ENCODE results near the gene ALG14. TPM values are rescaled to one million over a fixed set of nuclear protein-coding genes. Genes with fewer than 3 reads are reported as not detected.
A peak's percentile ranks its signal among the peaks of the same experiment; 100 is the strongest.

Gene ALG14
- polyA plus RNA-seq, 1 of the 3 experiments (the other 2 are of a cell fraction): 2.5 TPM

DNA sequence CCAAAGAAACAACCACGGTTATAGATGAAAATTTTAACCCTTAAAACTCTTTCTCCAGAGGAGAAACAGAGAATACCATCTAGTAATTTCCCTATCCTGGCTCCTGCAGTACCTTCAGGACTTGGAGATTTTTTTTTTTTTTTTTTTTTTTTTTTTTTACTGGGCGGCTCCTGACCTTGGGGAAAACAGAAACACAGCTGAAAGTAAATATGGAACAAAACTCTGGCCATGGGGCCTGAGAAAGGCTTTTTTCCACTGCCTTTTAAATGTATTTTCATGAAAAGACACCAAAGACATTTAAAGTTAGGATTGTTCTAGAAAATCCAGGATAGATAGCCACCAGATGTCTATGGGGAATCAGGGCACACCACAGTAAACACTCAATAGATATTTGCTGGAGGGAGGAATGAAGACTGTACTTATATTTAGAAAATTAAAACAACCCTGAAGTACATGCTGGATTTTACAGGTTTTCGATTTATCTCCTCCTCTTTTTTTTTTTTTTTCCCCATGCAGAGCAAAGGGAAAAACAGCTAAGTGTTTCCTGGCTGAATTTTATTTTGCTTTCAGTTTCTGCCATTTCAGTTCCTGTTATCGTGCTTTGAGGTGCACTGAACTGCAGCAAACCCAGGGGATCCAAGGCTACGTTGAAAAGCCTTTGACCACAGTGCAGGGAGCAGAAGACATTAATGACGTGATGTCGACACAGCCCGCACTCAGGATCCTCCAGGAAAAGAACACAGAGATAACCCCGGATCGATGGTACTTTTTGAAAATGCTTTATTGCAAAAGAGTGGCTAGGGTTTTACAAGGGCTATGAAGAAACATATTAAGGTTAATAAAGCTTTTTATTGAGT is 110.1 kb downstream of the ALG14 start:
- no peaks in the 10 kb centered on the region for H3K79me2 ChIP-seq (ENCODE audit: insufficient read depth)
- H2AFZ ChIP-seq (ENCODE audit: low read depth): peak overlapping the region; percentile 54; the same call in 1 of the 2 replicates
- no peak overlapping the region for H3K4me2 ChIP-seq
- peaks cover 0 to 8% of the 10 kb centered on the region in 2 experiments; a peak in 1 of 4 replicates for H3K4me1 ChIP-seq (ENCODE audit: control insufficient read depth in 1 of 2, insufficient read depth in 2 of 2, low read depth in 1 of 2, low read length in 1 of 2)
- ChIA-PET CTCF (no interaction called here), POLR2A (no interaction called here)
- no peaks in the 10 kb centered on the region for H4K20me1 ChIP-seq (ENCODE audit: insufficient read depth)
- no peak for TF ChIP-seq TAF1 (IDR thresholded peaks at IDR 0.05; ENCODE audit: borderline replicate concordance, low read depth, low read length)
- TF ChIP-seq GABPA (IDR thresholded peaks at IDR 0.05; ENCODE audit: low read depth): no peak
- TF ChIP-seq TCF12 (IDR thresholded peaks at IDR 0.05): no peak
- TF ChIP-seq, protein P1, sequence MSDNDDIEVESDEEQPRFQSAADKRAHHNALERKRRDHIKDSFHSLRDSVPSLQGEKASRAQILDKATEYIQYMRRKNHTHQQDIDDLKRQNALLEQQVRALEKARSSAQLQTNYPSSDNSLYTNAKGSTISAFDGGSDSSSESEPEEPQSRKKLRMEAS (IDR thresholded peaks at IDR 0.05; ENCODE audit: low read depth): no peak
- no peak for TF ChIP-seq YY1 (IDR thresholded peaks at IDR 0.05; ENCODE audit: low read depth)
- TF ChIP-seq, protein P2, sequence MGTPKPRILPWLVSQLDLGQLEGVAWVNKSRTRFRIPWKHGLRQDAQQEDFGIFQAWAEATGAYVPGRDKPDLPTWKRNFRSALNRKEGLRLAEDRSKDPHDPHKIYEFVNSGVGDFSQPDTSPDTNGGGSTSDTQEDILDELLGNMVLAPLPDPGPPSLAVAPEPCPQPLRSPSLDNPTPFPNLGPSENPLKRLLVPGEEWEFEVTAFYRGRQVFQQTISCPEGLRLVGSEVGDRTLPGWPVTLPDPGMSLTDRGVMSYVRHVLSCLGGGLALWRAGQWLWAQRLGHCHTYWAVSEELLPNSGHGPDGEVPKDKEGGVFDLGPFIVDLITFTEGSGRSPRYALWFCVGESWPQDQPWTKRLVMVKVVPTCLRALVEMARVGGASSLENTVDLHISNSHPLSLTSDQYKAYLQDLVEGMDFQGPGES (IDR thresholded peaks at IDR 0.05; ENCODE audit: low read depth, low read length): no peak
- no peak for TF ChIP-seq MEF2A (IDR thresholded peaks at IDR 0.05; ENCODE audit: borderline replicate concordance, low read depth)
- no peak for TF ChIP-seq FOXJ3 (CRISPR knock-in tag; IDR thresholded peaks at IDR 0.05)
- TF ChIP-seq RXRA (IDR thresholded peaks at IDR 0.05; ENCODE audit: borderline replicate concordance, low read depth): no peak
- no peak for TF ChIP-seq RAD21 (IDR thresholded peaks at IDR 0.05; ENCODE audit: low read length)
- TF ChIP-seq EZH2phosphoT487 (IDR thresholded peaks at IDR 0.05; ENCODE audit: borderline replicate concordance, low read depth): no peak
- no peak for TF ChIP-seq JUND (IDR thresholded peaks at IDR 0.05)
- no peak for TF ChIP-seq CHD2 (IDR thresholded peaks at IDR 0.05; ENCODE audit: low read length, partially characterized antibody)
- TF ChIP-seq, protein P3, sequence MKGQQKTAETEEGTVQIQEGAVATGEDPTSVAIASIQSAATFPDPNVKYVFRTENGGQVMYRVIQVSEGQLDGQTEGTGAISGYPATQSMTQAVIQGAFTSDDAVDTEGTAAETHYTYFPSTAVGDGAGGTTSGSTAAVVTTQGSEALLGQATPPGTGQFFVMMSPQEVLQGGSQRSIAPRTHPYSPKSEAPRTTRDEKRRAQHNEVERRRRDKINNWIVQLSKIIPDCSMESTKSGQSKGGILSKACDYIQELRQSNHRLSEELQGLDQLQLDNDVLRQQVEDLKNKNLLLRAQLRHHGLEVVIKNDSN (IDR thresholded peaks at IDR 0.05; ENCODE audit: borderline replicate concordance, low read depth): no peak
- TF ChIP-seq, protein P4, sequence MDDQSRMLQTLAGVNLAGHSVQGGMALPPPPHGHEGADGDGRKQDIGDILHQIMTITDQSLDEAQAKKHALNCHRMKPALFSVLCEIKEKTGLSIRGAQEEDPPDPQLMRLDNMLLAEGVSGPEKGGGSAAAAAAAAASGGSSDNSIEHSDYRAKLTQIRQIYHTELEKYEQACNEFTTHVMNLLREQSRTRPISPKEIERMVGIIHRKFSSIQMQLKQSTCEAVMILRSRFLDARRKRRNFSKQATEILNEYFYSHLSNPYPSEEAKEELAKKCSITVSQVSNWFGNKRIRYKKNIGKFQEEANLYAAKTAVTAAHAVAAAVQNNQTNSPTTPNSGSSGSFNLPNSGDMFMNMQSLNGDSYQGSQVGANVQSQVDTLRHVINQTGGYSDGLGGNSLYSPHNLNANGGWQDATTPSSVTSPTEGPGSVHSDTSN (IDR thresholded peaks at IDR 0.05): no peak
- no peak for TF ChIP-seq FOXM1 (IDR thresholded peaks at IDR 0.05; ENCODE audit: low read depth)
- H3K9me2 ChIP-seq: no peaks in the 10 kb centered on the region
- H3K9ac ChIP-seq: no peak overlapping the region
- no peak for DNase-seq
- no peaks in the 10 kb centered on the region for H3K27me3 ChIP-seq (ENCODE audit: insufficient read depth)
- H3F3A ChIP-seq (replicated peaks; ENCODE audit: insufficient read depth): no peaks in the 10 kb centered on the region
- H3K36me3 ChIP-seq (replicated peaks in 1 of 2; ENCODE audit: control insufficient read depth in 1 of 2, insufficient read depth in 2 of 2, low read length in 1 of 2): no peaks in the 10 kb centered on the region
- WGBS (ENCODE audit: low lambda C conversion rate): 83% methylated on average over 10 of the region's 10 CpGs
- H3K4me3 ChIP-seq (ENCODE audit: low read depth in 2 of 2, low read length in 1 of 2): no peak overlapping the region
- peak overlapping the region in 1 of 2 experiments; percentile 7; a peak in 1 of 4 replicates for H3K27ac ChIP-seq (ENCODE audit: low read depth in 2 of 2, low read length in 1 of 2)
- no peaks in the 10 kb centered on the region for H3K9me3 ChIP-seq

Data from SK-N-SH (cell line).